ENCODE measurements around the gene CCSER2.
"Not testable (repeated sequence)": the region's sequence is repeated elsewhere in the genome, so short reads cannot be mapped to it uniquely, and the experiment has no call there.

GRCh38 chr10:84414110-84414509, 85.7 kb downstream of the CCSER2 start:
- not testable (repeated sequence) for TF ChIP-seq CTCF, POLR2A, EP300 (IDR thresholded peaks at IDR 0.05)
